WTC11 (cell line): ENCODE measurements around the gene COBL. TPM values are rescaled to one million over a fixed set of nuclear protein-coding genes. Genes with fewer than 3 reads are reported as not detected.
A peak's percentile ranks its signal among the peaks of the same experiment; 100 is the strongest.

Source experiments
- ATAC-seq: fragments of 200-7000 bp; cut with Tn5 transposase; 2 replicates; pipeline ENCODE4 v1.10.0; 2021; ENCODE audit warnings: mild to moderate bottlenecking, moderate library complexity
- CTCF ChIA-PET: fragments of 300-600 bp; sonication (Branson Sonifier 250); formaldehyde crosslinking; loops from one replicate; lab custom pipeline; 2021; ENCODE audit warnings: antibody characterized with exemption; lab: Charles Lee
- POLR2A ChIA-PET: fragments of 350-600 bp; sonication (Branson Sonifier 250); formaldehyde crosslinking; loops from one replicate; lab custom pipeline; 2021; ENCODE audit warnings: antibody characterized with exemption; lab: Charles Lee
- DNase-seq: peaks from one replicate; pipeline ENCODE4 v3.0.0; 2021; ENCODE audit warnings: low spot score
- H3K27ac Mint-ChIP-seq: 2 replicates; pipeline ENCODE4 v1.8.0; 2021; ENCODE audit warnings: mixed read lengths
- H3K27me3 Mint-ChIP-seq: 2 replicates; pipeline ENCODE4 v1.8.0; 2021; ENCODE audit warnings: low read depth, mild to moderate bottlenecking, moderate library complexity, mixed read lengths
- H3K36me3 Mint-ChIP-seq: 2 replicates; pipeline ENCODE4 v1.8.0; 2021; ENCODE audit warnings: mixed read lengths
- H3K4me1 Mint-ChIP-seq: 2 replicates; pipeline ENCODE4 v1.8.0; 2022; ENCODE audit warnings: mixed read lengths
- H3K4me3 Mint-ChIP-seq: 2 replicates; pipeline ENCODE4 v1.8.0; 2021; ENCODE audit warnings: mild to moderate bottlenecking, moderate library complexity, mixed read lengths
- H3K9me3 Mint-ChIP-seq: 2 replicates; pipeline ENCODE4 v1.8.0; 2021; ENCODE audit warnings: mixed read lengths
- ATF1 ChIP-seq: sonication (generic); formaldehyde crosslinking; IDR thresholded peaks from 2 replicates; pipeline ENCODE4 v1.8.1; 2023; ENCODE audit warnings: mild to moderate bottlenecking, moderate library complexity, missing genetic modification reagents
- ELF4 ChIP-seq: sonication (generic); formaldehyde crosslinking; IDR thresholded peaks from 2 replicates; pipeline ENCODE4 v1.8.1; 2022; ENCODE audit warnings: low read depth, mild to moderate bottlenecking, moderate library complexity, missing genetic modification reagents
- EMX1 ChIP-seq: fragments of 250-450 bp; sonication (Bioruptor Pico); IDR thresholded peaks from 2 replicates; pipeline ENCODE4 v1.8.0; 2021; ENCODE audit warnings: mild to moderate bottlenecking
- ESRRA ChIP-seq: sonication (generic); formaldehyde crosslinking; IDR thresholded peaks from 2 replicates; pipeline ENCODE4 v1.8.1; 2022; ENCODE audit warnings: mild to moderate bottlenecking, missing genetic modification reagents, borderline replicate concordance
- FOXK1 ChIP-seq: sonication (generic); formaldehyde crosslinking; IDR thresholded peaks from 2 replicates; pipeline ENCODE4 v1.8.0; 2022; ENCODE audit warnings: mild to moderate bottlenecking, moderate library complexity, missing genetic modification reagents
- FOXP1 ChIP-seq: sonication (generic); formaldehyde crosslinking; IDR thresholded peaks from 2 replicates; pipeline ENCODE4 v1.8.0; 2022; ENCODE audit warnings: missing genetic modification reagents, mild to moderate bottlenecking, moderate library complexity, borderline replicate concordance
- JAZF1 ChIP-seq: fragments of 250-450 bp; sonication (Bioruptor Pico); IDR thresholded peaks from 2 replicates; pipeline ENCODE4 v1.9.0; 2021; ENCODE audit warnings: moderate library complexity, mild to moderate bottlenecking, inconsistent platforms
- JUN ChIP-seq: sonication (generic); formaldehyde crosslinking; IDR thresholded peaks from 2 replicates; pipeline ENCODE4 v1.8.0; 2023; ENCODE audit warnings: mild to moderate bottlenecking, missing genetic modification reagents
- KAT7 ChIP-seq: sonication (generic); formaldehyde crosslinking; IDR thresholded peaks from 2 replicates; pipeline ENCODE4 v1.8.1; 2023; ENCODE audit warnings: missing genetic modification reagents, mild to moderate bottlenecking, borderline replicate concordance
- MYBL2 ChIP-seq: sonication (generic); formaldehyde crosslinking; IDR thresholded peaks from 2 replicates; pipeline ENCODE4 v1.8.1; 2023; ENCODE audit warnings: mild to moderate bottlenecking, moderate library complexity, missing genetic modification reagents
- NFATC4 ChIP-seq: fragments of 250-450 bp; sonication (Bioruptor Pico); IDR thresholded peaks from 2 replicates; pipeline ENCODE4 v1.9.0; 2021; ENCODE audit warnings: mild to moderate bottlenecking
- NFE2L1 ChIP-seq: sonication (generic); formaldehyde crosslinking; IDR thresholded peaks from 2 replicates; pipeline ENCODE4 v1.8.1; 2023; ENCODE audit warnings: missing genetic modification reagents
- NR1H2 ChIP-seq: sonication (generic); formaldehyde crosslinking; IDR thresholded peaks from 2 replicates; pipeline ENCODE4 v1.9.0; 2021; ENCODE audit warnings: mild to moderate bottlenecking, moderate library complexity, missing genetic modification reagents
- NR3C1 ChIP-seq: sonication (generic); formaldehyde crosslinking; conservative IDR thresholded peaks from 2 replicates; pipeline ENCODE4 v1.8.1; 2023; ENCODE audit warnings: low read depth, mild to moderate bottlenecking, missing genetic modification reagents
- PRRX2 ChIP-seq: fragments of 250-450 bp; sonication (Bioruptor Pico); IDR thresholded peaks from 2 replicates; pipeline ENCODE4 v1.8.0; 2021; ENCODE audit warnings: mild to moderate bottlenecking
- RELA ChIP-seq: sonication (generic); formaldehyde crosslinking; IDR thresholded peaks from 2 replicates; pipeline ENCODE4 v1.8.1; 2022; ENCODE audit warnings: missing genetic modification reagents, mild to moderate bottlenecking, borderline replicate concordance
- RORB ChIP-seq: fragments of 250-450 bp; sonication (Bioruptor Pico); IDR thresholded peaks from 2 replicates; pipeline ENCODE4 v1.9.0; 2021; ENCODE audit warnings: mild to moderate bottlenecking
- SMAD4 ChIP-seq: sonication (generic); formaldehyde crosslinking; IDR thresholded peaks from 2 replicates; pipeline ENCODE4 v1.8.0; 2022; ENCODE audit warnings: mild to moderate bottlenecking, missing genetic modification reagents
- USF1 ChIP-seq: sonication (generic); formaldehyde crosslinking; IDR thresholded peaks from 2 replicates; pipeline ENCODE4 v1.8.0; 2022; ENCODE audit warnings: mild to moderate bottlenecking, missing genetic modification reagents
- ZNF138 ChIP-seq: sonication (generic); formaldehyde crosslinking; conservative IDR thresholded peaks from 2 replicates; pipeline ENCODE4 v1.8.1; 2022; ENCODE audit warnings: mild to moderate bottlenecking, moderate library complexity, missing genetic modification reagents
- ZNF263 ChIP-seq: sonication (generic); formaldehyde crosslinking; IDR thresholded peaks from 2 replicates; pipeline ENCODE4 v1.8.1; 2022; ENCODE audit warnings: low read depth, mild to moderate bottlenecking, moderate library complexity, missing genetic modification reagents
- ZNF317 ChIP-seq: sonication (generic); formaldehyde crosslinking; IDR thresholded peaks from 2 replicates; pipeline ENCODE4 v1.8.1; 2023; ENCODE audit warnings: low read depth, mild to moderate bottlenecking, moderate library complexity, missing genetic modification reagents, borderline replicate concordance
- ZNF396 ChIP-seq: fragments of 250-450 bp; sonication (Bioruptor Pico); IDR thresholded peaks from 2 replicates; pipeline ENCODE4 v1.8.0; 2021; ENCODE audit warnings: mild to moderate bottlenecking, moderate library complexity, borderline replicate concordance
- ZNF416 ChIP-seq: fragments of 250-450 bp; sonication (Bioruptor Pico); IDR thresholded peaks from 2 replicates; pipeline ENCODE4 v1.9.0; 2021; ENCODE audit warnings: mild to moderate bottlenecking, inconsistent platforms
- ZNF425 ChIP-seq: fragments of 250-450 bp; sonication (Bioruptor Pico); conservative IDR thresholded peaks from 2 replicates; pipeline ENCODE4 v1.9.0; 2021; ENCODE audit warnings: mild to moderate bottlenecking
- total RNA-seq: library from RNA; stranded (reverse); gene quantifications from 3 replicates; pipeline ENCODE4 v1.2.3, GENCODE V29; 2021
- TF ChIP-seq, protein P1 (sequence below): sonication (generic); formaldehyde crosslinking; IDR thresholded peaks from 2 replicates; pipeline ENCODE4 v1.8.1; 2022; ENCODE audit warnings: missing genetic modification reagents, borderline replicate concordance
- TF ChIP-seq, protein P2 (sequence below): fragments of 250-450 bp; sonication (Bioruptor Pico); IDR thresholded peaks from 2 replicates; pipeline ENCODE4 v1.9.0; 2021; ENCODE audit warnings: mild to moderate bottlenecking, borderline replicate concordance

COBL gene
- total RNA-seq, 1 experiment from 2014 or later = 36.5 TPM

GRCh38 chr7:51223505-51223904 is 93.1 kb downstream of the COBL start:
- TF ChIP-seq NR1H2 (CRISPR knock-in tag) (no peak), FOXK1 (no peak), ZNF263 (no peak), ZNF425 (CRISPR knock-in tag) (no peak), ELF4 (no peak), SMAD4 (CRISPR knock-in tag) (no peak), JUN (CRISPR knock-in tag) (no peak), MYBL2 (no peak), FOXP1 (CRISPR knock-in tag) (no peak), ZNF138 (CRISPR knock-in tag) (no peak), ZNF317 (no peak), ZNF416 (CRISPR knock-in tag) (no peak)
- TF ChIP-seq, protein P1, sequence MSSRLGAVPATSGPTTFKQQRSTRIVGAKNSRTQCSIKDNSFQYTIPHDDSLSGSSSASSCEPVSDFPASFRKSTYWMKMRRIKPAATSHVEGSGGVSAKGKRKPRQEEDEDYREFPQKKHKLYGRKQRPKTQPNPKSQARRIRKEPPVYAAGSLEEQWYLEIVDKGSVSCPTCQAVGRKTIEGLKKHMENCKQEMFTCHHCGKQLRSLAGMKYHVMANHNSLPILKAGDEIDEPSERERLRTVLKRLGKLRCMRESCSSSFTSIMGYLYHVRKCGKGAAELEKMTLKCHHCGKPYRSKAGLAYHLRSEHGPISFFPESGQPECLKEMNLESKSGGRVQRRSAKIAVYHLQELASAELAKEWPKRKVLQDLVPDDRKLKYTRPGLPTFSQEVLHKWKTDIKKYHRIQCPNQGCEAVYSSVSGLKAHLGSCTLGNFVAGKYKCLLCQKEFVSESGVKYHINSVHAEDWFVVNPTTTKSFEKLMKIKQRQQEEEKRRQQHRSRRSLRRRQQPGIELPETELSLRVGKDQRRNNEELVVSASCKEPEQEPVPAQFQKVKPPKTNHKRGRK = no peak
- TF ChIP-seq, protein P2, sequence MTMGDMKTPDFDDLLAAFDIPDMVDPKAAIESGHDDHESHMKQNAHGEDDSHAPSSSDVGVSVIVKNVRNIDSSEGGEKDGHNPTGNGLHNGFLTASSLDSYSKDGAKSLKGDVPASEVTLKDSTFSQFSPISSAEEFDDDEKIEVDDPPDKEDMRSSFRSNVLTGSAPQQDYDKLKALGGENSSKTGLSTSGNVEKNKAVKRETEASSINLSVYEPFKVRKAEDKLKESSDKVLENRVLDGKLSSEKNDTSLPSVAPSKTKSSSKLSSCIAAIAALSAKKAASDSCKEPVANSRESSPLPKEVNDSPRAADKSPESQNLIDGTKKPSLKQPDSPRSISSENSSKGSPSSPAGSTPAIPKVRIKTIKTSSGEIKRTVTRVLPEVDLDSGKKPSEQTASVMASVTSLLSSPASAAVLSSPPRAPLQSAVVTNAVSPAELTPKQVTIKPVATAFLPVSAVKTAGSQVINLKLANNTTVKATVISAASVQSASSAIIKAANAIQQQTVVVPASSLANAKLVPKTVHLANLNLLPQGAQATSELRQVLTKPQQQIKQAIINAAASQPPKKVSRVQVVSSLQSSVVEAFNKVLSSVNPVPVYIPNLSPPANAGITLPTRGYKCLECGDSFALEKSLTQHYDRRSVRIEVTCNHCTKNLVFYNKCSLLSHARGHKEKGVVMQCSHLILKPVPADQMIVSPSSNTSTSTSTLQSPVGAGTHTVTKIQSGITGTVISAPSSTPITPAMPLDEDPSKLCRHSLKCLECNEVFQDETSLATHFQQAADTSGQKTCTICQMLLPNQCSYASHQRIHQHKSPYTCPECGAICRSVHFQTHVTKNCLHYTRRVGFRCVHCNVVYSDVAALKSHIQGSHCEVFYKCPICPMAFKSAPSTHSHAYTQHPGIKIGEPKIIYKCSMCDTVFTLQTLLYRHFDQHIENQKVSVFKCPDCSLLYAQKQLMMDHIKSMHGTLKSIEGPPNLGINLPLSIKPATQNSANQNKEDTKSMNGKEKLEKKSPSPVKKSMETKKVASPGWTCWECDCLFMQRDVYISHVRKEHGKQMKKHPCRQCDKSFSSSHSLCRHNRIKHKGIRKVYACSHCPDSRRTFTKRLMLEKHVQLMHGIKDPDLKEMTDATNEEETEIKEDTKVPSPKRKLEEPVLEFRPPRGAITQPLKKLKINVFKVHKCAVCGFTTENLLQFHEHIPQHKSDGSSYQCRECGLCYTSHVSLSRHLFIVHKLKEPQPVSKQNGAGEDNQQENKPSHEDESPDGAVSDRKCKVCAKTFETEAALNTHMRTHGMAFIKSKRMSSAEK (CRISPR knock-in tag) = no peak
- POLR2A ChIA-PET = no interaction called here
- ATAC-seq (no peak), DNase-seq (no peak)
- peaks cover 57% of the 10 kb centered on the region for H3K4me1 Mint-ChIP-seq
- no peak overlapping the region for H3K4me3 Mint-ChIP-seq
- CTCF ChIA-PET = interaction anchor here (0.7 to 4.6 kb wide), 5 partner anchors 35 to 143 kb away, joined by 3 to 78 read pairs (median 25); no protein-coding TSS in a partner anchor
- H3K9me3 Mint-ChIP-seq = no peaks in the 10 kb centered on the region
- H3K27me3 Mint-ChIP-seq = no peaks in the 10 kb centered on the region
- H3K36me3 Mint-ChIP-seq = no peaks in the 10 kb centered on the region; the same call in 1 of the 2 replicates
- peak overlapping the region; percentile 43; the same call in 1 of the 2 replicates for H3K27ac Mint-ChIP-seq

- H3K27ac Mint-ChIP-seq = no peak overlapping the region
- H3K36me3 Mint-ChIP-seq = no peaks in the 10 kb centered on the region; the same call in 1 of the 2 replicates
- ChIA-PET CTCF (interaction anchor here (0.7 to 3.6 kb wide), 5 partner anchors 33 to 61 kb away, joined by 3 to 25 read pairs (median 3); no protein-coding TSS in a partner anchor), POLR2A (no interaction called here)
- H3K4me1 Mint-ChIP-seq = peaks cover 55% of the 10 kb centered on the region
- no peaks in the 10 kb centered on the region for H3K27me3 Mint-ChIP-seq
- no peak for TF ChIP-seq ATF1 (CRISPR knock-in tag)
- TF ChIP-seq PRRX2 (CRISPR knock-in tag) = no peak
- no peak for TF ChIP-seq JAZF1 (CRISPR knock-in tag)
- no peak for TF ChIP-seq ZNF396 (CRISPR knock-in tag)
- no peak for TF ChIP-seq NFATC4 (CRISPR knock-in tag)
- no peak for TF ChIP-seq ESRRA (CRISPR knock-in tag)
- no peak for TF ChIP-seq KAT7 (CRISPR knock-in tag)
- TF ChIP-seq FOXK1 = no peak
- TF ChIP-seq NFE2L1 (CRISPR knock-in tag) = no peak
- TF ChIP-seq NR3C1 (CRISPR knock-in tag) = no peak
- no peak for TF ChIP-seq USF1 (CRISPR knock-in tag)
- no peak for TF ChIP-seq RELA (CRISPR knock-in tag)
- no peak for TF ChIP-seq ZNF138 (CRISPR knock-in tag)
- no peak for TF ChIP-seq EMX1
- no peak for TF ChIP-seq RORB (CRISPR knock-in tag)
- ATAC-seq = no peak
- DNase-seq = no peak
- no peaks in the 10 kb centered on the region for H3K9me3 Mint-ChIP-seq
- no peak overlapping the region for H3K4me3 Mint-ChIP-seq
Measured at GRCh38 chr7:51222916-51223315, 93.7 kb downstream of the COBL start.
